Measurements from ENCODE around the gene MED26.

DNA sequence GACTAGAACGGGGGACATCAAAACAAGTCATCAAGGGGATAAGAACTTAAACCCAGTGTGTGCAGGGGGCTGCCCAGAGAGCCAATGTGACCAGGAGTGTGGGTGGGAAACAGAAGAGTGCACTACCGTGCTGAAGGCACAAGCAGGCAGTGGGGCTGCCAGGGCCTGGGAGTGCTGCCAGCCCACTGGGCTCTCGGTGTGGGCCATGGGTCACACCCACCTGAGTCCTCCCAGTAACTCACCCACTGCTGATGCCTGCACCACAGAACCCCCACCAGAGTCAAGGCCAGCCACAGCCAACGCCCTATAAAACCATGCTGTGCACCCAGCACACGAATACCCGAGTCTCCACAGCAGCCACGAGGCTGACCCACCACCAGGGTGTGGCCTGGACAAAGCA, 8.5 kb downstream of the MED26 start:
- TF ChIP-seq, protein P1, sequence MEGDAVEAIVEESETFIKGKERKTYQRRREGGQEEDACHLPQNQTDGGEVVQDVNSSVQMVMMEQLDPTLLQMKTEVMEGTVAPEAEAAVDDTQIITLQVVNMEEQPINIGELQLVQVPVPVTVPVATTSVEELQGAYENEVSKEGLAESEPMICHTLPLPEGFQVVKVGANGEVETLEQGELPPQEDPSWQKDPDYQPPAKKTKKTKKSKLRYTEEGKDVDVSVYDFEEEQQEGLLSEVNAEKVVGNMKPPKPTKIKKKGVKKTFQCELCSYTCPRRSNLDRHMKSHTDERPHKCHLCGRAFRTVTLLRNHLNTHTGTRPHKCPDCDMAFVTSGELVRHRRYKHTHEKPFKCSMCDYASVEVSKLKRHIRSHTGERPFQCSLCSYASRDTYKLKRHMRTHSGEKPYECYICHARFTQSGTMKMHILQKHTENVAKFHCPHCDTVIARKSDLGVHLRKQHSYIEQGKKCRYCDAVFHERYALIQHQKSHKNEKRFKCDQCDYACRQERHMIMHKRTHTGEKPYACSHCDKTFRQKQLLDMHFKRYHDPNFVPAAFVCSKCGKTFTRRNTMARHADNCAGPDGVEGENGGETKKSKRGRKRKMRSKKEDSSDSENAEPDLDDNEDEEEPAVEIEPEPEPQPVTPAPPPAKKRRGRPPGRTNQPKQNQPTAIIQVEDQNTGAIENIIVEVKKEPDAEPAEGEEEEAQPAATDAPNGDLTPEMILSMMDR (IDR thresholded peaks at IDR 0.05), result no peak
- no peak for TF ChIP-seq POLR2AphosphoS5 (IDR thresholded peaks at IDR 0.05; ENCODE audit: low read depth, low read length)
- no peak for TF ChIP-seq TCF7L2 (IDR thresholded peaks at IDR 0.05; ENCODE audit: low read depth, low read length)
- TF ChIP-seq, protein P2, sequence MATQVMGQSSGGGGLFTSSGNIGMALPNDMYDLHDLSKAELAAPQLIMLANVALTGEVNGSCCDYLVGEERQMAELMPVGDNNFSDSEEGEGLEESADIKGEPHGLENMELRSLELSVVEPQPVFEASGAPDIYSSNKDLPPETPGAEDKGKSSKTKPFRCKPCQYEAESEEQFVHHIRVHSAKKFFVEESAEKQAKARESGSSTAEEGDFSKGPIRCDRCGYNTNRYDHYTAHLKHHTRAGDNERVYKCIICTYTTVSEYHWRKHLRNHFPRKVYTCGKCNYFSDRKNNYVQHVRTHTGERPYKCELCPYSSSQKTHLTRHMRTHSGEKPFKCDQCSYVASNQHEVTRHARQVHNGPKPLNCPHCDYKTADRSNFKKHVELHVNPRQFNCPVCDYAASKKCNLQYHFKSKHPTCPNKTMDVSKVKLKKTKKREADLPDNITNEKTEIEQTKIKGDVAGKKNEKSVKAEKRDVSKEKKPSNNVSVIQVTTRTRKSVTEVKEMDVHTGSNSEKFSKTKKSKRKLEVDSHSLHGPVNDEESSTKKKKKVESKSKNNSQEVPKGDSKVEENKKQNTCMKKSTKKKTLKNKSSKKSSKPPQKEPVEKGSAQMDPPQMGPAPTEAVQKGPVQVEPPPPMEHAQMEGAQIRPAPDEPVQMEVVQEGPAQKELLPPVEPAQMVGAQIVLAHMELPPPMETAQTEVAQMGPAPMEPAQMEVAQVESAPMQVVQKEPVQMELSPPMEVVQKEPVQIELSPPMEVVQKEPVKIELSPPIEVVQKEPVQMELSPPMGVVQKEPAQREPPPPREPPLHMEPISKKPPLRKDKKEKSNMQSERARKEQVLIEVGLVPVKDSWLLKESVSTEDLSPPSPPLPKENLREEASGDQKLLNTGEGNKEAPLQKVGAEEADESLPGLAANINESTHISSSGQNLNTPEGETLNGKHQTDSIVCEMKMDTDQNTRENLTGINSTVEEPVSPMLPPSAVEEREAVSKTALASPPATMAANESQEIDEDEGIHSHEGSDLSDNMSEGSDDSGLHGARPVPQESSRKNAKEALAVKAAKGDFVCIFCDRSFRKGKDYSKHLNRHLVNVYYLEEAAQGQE (IDR thresholded peaks at IDR 0.05; ENCODE audit: insufficient read depth in 1 of 2, low read depth in 2 of 2, low read length in 1 of 2), result no peak
- no peak for TF ChIP-seq SIN3A (IDR thresholded peaks at IDR 0.05; ENCODE audit: borderline replicate concordance, insufficient read depth, low read depth, low read length)

Data from Panc1 (cell line).